ENCODE measurements around the gene GGT1.
A peak's percentile ranks its signal among the peaks of the same experiment; 100 is the strongest.
"Not testable (repeated sequence)": the region's sequence is repeated elsewhere in the genome, so short reads cannot be mapped to it uniquely, and the experiment has no call there.

GGT1 gene

DNA sequence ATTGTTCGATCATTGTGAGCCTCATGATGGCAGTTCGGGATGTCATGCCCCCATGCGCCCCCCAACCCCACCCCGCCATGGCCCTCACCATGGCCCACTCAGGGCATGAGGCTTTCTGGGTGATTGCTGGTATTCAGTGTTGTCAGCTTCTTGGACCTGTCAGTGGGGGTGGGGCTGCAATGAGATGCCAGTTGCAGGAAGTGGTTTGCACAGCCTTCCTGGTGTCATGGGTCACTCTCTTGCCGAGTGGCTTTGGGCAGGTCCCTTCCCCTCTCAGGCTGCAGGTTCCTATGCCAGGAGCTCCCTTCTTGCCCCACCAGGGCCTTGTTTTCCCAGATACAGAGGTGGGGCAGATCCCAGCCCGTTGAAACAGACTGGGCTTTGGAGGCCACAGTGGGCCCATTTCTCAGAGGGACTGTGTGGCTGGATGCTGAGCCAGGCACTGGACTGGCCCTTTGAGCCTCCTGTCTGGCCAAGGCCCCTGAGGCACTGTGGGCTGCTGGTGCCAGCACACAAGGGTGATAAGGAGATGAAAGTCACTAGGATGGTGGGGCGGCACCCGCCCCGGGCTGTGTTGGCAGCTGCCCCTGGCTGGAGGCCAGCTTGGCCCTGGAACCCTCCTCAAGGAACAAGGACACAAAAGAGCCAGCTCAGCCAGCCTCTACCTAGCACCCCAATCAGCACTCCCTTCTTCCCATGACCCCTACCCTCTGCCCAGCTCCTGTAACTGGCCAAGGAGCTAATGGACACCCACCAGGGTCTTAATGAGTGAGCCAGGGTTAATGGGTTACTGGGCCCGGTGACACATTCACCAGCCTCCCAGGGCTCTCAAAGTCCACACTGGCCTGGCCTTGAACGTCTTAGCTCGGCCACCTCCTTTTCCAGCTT, 1.5 kb upstream of the GGT1 start:
- Mint-ChIP-seq H3K4me1 (ENCODE audit: low read depth) (peaks cover 15% of the 10 kb centered on the region), H3K4me3 (no peak overlapping the region), H3K27me3 (no peaks in the 10 kb centered on the region), H3K27ac (no peak overlapping the region), H3K36me3 (no peaks in the 10 kb centered on the region), H3K9me3 (ENCODE audit: low read depth) (no peaks in the 10 kb centered on the region)

- H3K9me3 Mint-ChIP-seq (ENCODE audit: low read depth); H3K27me3 Mint-ChIP-seq; H3K36me3 Mint-ChIP-seq; H3K4me3 Mint-ChIP-seq; H3K27ac Mint-ChIP-seq: not testable (repeated sequence)
- peaks cover 15% of the 10 kb centered on the region for H3K4me1 Mint-ChIP-seq (ENCODE audit: low read depth)
These were observed 766 bp upstream of the GGT1 start for GRCh38 chr22:24602105-24602749.

GRCh38 chr22:24603770-24604629, 1.0 kb downstream of the GGT1 start:
- H3K9me3 Mint-ChIP-seq (ENCODE audit: low read depth); H3K36me3 Mint-ChIP-seq; H3K27me3 Mint-ChIP-seq: not testable (repeated sequence)
- Mint-ChIP-seq H3K27ac (peak overlapping the region; percentile 79), H3K4me1 (ENCODE audit: low read depth) (peaks cover 18% of the 10 kb centered on the region), H3K4me3 (peak overlapping the region; percentile 18)

- not testable (repeated sequence) for H3K27me3 Mint-ChIP-seq; H3K4me3 Mint-ChIP-seq; H3K27ac Mint-ChIP-seq; H3K36me3 Mint-ChIP-seq; H3K9me3 Mint-ChIP-seq (ENCODE audit: low read depth)
- H3K4me1 Mint-ChIP-seq (ENCODE audit: low read depth), result peaks cover 18% of the 10 kb centered on the region
These were observed 3.3 kb downstream of the GGT1 start for GRCh38 chr22:24606340-24606739.

GRCh38 chr22:24607429-24607983, 4.5 kb downstream of the GGT1 start:
- not testable (repeated sequence) for H3K9me3 Mint-ChIP-seq (ENCODE audit: low read depth); H3K36me3 Mint-ChIP-seq; H3K27me3 Mint-ChIP-seq
- peaks cover 18% of the 10 kb centered on the region for H3K4me1 Mint-ChIP-seq (ENCODE audit: low read depth)
- peak overlapping the region; percentile 86 for H3K27ac Mint-ChIP-seq
- H3K4me3 Mint-ChIP-seq, result peak overlapping the region; percentile 86

DNA sequence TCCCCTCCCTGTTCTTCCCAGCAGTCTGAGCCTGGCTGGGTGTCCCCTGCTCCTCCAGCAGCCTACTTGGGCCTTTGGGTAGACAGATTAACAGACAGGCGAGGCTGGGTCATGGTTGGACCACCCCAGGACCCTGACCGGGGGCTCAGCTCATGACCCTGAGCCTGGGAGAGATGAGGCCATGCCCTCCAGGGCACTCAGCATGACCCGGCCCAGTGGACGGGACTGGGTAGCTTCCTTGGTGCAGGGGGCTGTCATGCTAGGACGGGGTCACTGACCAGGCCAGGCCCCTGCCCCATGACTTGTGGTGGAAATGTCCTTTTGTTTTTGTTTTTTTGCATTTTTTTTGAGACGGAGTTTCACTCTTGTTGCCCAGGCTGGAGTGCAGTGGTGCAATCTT, 5.3 kb downstream of the GGT1 start:
- H3K4me3 Mint-ChIP-seq; H3K36me3 Mint-ChIP-seq; H3K9me3 Mint-ChIP-seq (ENCODE audit: low read depth); H3K27ac Mint-ChIP-seq; H3K27me3 Mint-ChIP-seq: not testable (repeated sequence)
- H3K4me1 Mint-ChIP-seq (ENCODE audit: low read depth), result peaks cover 15% of the 10 kb centered on the region

DNA sequence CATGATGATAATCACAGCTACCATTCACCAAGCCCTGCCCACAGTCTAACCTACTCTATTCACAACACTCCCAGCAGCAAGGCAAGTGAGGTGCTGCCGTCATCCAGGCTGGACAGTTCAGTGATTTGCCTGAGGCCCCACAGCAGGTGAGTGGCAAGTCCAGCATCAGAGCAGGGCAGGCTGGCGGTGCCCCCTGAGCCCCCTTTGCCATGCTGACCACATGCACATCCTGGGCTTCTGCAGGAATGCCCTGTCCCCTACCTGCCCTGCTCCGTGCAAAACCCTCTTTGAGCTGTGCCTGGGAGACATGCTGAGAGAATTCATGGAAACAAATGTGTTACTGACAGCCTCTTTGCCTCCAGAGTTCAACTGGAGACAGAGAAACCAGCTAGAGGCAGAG, 6.9 kb downstream of the GGT1 start:
- H3K27ac Mint-ChIP-seq; H3K4me3 Mint-ChIP-seq; H3K36me3 Mint-ChIP-seq; H3K9me3 Mint-ChIP-seq (ENCODE audit: low read depth); H3K4me1 Mint-ChIP-seq (ENCODE audit: low read depth); H3K27me3 Mint-ChIP-seq: not testable (repeated sequence)

GRCh38 chr22:24614794-24615193, 11.8 kb downstream of the GGT1 start:
- not testable (repeated sequence) for H3K4me1 Mint-ChIP-seq (ENCODE audit: low read depth); H3K9me3 Mint-ChIP-seq (ENCODE audit: low read depth); H3K27me3 Mint-ChIP-seq; H3K36me3 Mint-ChIP-seq; H3K4me3 Mint-ChIP-seq; H3K27ac Mint-ChIP-seq

- not testable (repeated sequence) for H3K9me3 Mint-ChIP-seq (ENCODE audit: low read depth); H3K27me3 Mint-ChIP-seq; H3K36me3 Mint-ChIP-seq; H3K4me3 Mint-ChIP-seq; H3K27ac Mint-ChIP-seq; H3K4me1 Mint-ChIP-seq (ENCODE audit: low read depth)
These were observed 18.3 kb downstream of the GGT1 start for GRCh38 chr22:24621244-24621643.

DNA sequence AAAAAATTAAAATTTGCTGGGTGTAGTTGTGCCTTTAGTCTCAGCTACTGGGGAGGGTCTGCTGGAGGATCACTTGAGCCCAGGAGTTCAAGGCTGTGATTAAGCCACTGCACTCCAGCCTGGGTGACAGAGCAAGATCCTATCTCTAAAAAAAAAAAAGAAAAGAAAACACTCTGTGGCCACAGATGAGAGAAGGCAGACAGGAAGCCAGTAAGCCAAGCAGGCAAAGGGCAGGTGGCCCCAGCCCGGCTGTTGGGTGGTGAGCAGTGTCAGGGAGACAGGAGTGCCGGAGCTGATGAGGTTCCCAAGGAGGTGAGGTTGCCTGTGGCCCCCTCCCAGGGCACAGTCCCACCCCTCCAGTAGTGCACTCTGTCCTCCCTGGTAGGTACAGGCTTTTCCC, 19.6 kb downstream of the GGT1 start:
- H3K4me3 Mint-ChIP-seq; H3K4me1 Mint-ChIP-seq (ENCODE audit: low read depth); H3K27me3 Mint-ChIP-seq; H3K9me3 Mint-ChIP-seq (ENCODE audit: low read depth); H3K36me3 Mint-ChIP-seq; H3K27ac Mint-ChIP-seq: not testable (repeated sequence)

DNA sequence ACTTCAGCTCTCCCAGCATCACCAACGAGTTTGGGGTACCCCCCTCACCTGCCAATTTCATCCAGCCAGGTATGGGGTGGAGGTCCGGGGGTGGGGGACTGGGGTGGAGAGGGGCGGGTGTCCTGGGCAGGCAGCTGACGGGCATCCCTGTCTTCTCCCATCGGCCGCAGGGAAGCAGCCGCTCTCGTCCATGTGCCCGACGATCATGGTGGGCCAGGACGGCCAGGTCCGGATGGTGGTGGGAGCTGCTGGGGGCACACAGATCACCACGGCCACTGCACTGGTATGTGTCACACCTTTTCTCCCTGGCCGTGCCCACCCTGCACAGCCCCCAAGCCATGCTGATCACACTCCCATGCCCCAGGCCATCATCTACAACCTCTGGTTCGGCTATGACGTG, 24.9 kb downstream of the GGT1 start:
- not testable (repeated sequence) for H3K4me3 Mint-ChIP-seq; H3K9me3 Mint-ChIP-seq (ENCODE audit: low read depth); H3K4me1 Mint-ChIP-seq (ENCODE audit: low read depth); H3K27me3 Mint-ChIP-seq; H3K36me3 Mint-ChIP-seq; H3K27ac Mint-ChIP-seq

- not testable (repeated sequence) for H3K4me3 Mint-ChIP-seq; H3K27ac Mint-ChIP-seq; H3K4me1 Mint-ChIP-seq (ENCODE audit: low read depth); H3K27me3 Mint-ChIP-seq; H3K36me3 Mint-ChIP-seq; H3K9me3 Mint-ChIP-seq (ENCODE audit: low read depth)
These were observed 26.1 kb downstream of the GGT1 start for GRCh38 chr22:24629069-24629468.

DNA sequence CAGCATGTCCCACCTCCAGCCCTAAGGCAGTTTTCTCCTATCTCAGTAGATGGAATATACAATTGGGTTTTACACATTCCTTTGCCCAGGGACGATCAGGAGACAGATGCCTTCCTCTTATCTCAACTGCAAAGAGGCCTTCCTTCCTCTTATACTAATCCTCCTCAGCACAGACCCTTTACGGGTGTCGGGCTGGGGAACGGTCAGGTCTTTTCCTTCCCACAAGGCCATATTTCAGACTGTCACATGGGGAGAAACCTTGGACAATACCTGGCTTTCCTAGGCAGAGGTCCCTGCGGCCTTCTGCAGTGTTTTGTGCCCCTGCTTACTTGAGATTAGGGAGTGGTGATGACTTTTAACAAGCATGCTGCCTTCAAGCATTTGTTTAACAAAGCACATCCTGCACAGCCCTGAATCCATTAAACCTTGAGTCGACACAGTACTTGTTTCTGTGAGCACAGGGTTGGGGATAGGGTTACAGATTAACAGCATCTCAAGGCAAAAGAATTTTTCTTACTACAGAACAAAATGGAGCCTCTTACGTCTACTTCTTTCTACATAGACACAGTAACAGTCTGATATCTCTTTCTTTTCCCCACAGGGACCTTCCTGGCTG, 27.9 kb downstream of the GGT1 start:
- H3K36me3 Mint-ChIP-seq; H3K9me3 Mint-ChIP-seq (ENCODE audit: low read depth); H3K27ac Mint-ChIP-seq; H3K27me3 Mint-ChIP-seq; H3K4me3 Mint-ChIP-seq: not testable (repeated sequence)
- peaks cover 17% of the 10 kb centered on the region for H3K4me1 Mint-ChIP-seq (ENCODE audit: low read depth)

- not testable (repeated sequence) for H3K9me3 Mint-ChIP-seq (ENCODE audit: low read depth); H3K27ac Mint-ChIP-seq; H3K36me3 Mint-ChIP-seq; H3K27me3 Mint-ChIP-seq; H3K4me3 Mint-ChIP-seq
- H3K4me1 Mint-ChIP-seq (ENCODE audit: low read depth), result peaks cover 20% of the 10 kb centered on the region
These were observed 28.6 kb downstream of the GGT1 start for GRCh38 chr22:24631430-24632122.
